ENCODE measurements around the gene RALB. TPM values are rescaled to one million over a fixed set of nuclear protein-coding genes. Genes with fewer than 3 reads are reported as not detected.

The RALB gene, protein sequence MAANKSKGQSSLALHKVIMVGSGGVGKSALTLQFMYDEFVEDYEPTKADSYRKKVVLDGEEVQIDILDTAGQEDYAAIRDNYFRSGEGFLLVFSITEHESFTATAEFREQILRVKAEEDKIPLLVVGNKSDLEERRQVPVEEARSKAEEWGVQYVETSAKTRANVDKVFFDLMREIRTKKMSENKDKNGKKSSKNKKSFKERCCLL
- total RNA-seq, result 10 to 100 TPM; 60.4 to 62.9 TPM

DNA sequence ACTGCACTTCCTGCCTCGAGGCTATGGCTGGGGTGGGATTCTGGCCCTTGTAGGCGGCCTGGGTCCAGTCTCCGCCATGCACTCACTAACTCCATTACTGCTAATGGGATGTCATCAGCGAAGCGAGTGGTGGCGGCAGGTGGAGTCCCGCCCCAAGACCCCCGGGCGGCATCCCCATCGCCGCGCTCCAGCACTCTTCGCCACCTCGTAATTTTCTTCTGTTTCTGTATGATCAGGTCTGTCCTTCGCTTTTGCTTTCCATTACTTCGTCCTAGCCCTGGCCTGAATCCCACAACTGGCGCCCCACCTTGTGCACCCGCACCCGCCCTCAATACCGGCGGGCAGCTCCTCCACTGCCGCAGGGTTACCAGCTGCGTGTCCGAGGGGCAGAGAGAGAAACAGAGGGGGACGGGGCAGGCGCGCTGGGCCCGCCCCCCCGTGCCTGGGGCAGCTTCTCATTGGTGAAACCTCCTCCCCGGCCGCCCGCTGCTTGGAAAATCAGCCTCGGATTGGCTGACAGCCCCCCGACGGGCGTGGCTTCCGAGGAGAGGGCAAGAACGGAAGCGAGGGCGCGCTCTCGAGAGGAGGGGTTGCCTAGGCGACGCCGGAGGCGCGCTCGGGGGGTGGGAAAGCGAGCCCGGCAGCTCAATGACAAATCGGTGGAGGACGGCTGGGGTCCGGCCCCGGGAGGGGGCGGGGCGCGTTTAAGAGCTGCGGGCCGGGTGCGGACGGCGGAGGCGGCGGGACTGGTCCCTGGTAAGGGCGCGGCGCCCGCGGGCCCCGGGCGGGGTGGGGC, at the start of gene RALB:
Gene RALB (plus strand): TSS at position 628 of the 796 bp plus-strand sequence. CDS start 25,813 bp downstream, outside the sequence.

GRCh38 chr2:120223034-120223912, 29.4 kb upstream of the RALB start, which contains the start of gene TMEM185B:
TMEM185B (minus strand) TSS chr2:120223400; CDS start chr2:120222976, 424 bp downstream.

Other genes starting within 250 kb of the RALB start
- gene EPB41L5, start 239.8 kb upstream of the RALB start, total RNA-seq, result 1 to 10 TPM; 3.3 to 4.0 TPM
- gene TMEM185B, start 29.5 kb upstream of the RALB start, total RNA-seq, result 10 to 100 TPM; 22.8 to 25.1 TPM
- not detected for gene INHBB, start 93.3 kb downstream of the RALB start, total RNA-seq

All from activated naive CD4-positive, alpha-beta T cell treated with anti-CD3 and anti-CD28 coated beads, Interleukin-2, amount 10 ng/mL, durations not matched to agents 5 hours and 36 hours (primary cell).